Sigmoid colon (tissue), 7 donors: ENCODE measurements around the gene SLC25A23. TPM values are rescaled to one million over a fixed set of nuclear protein-coding genes. Genes with fewer than 3 reads are reported as not detected.

Source experiments
- DNase-seq: peaks from one replicate; pipeline ENCODE4 v3.0.0-alpha.2; 2019
- H3K27ac ChIP-seq, 4 donors: fragments of 200-600 bp; sonication (generic); one replicate each; pipeline ENCODE4 v1.5.1; 2016 to 2019; ENCODE audit warnings: mild to moderate bottlenecking in 1 of 4
- H3K27me3 ChIP-seq, 3 donors: fragments of 200-600 bp; sonication (generic); one replicate each; pipeline ENCODE4 v1.5.1; 2019; ENCODE audit warnings: mild to moderate bottlenecking in 1 of 3
- H3K36me3 ChIP-seq, 4 donors: fragments of 200-600 bp; sonication (generic); one replicate each; pipeline ENCODE4 v1.5.1; 2016 to 2019
- H3K4me1 ChIP-seq, 4 donors: fragments of 200-600 bp; sonication (generic); one replicate each; pipeline ENCODE4 v1.5.1; 2017 to 2019
- H3K4me3 ChIP-seq, 4 donors: fragments of 200-600 bp; sonication (generic); one replicate each; pipeline ENCODE4 v1.5.1; 2017 to 2019; ENCODE audit warnings: mild to moderate bottlenecking in 2 of 4, moderate library complexity in 1 of 4
- H3K9me3 ChIP-seq, 4 donors: fragments of 200-600 bp in 3 of 4; sonication (generic) in 3 of 4; one replicate each; pipeline versions ENCODE4 v1.5.1 to v1.6.1; 2013 to 2019
- CTCF ChIP-seq, 4 experiments: fragments of 450-650 bp in 3 of 4; fragments of 200-600 bp in 1 of 4; IDR thresholded peaks; one replicate each; pipeline ENCODE4 v1.5.1; 2016 to 2019; ENCODE audit warnings: antibody characterized with exemption in 4 of 4, mild to moderate bottlenecking in 3 of 4, moderate library complexity in 2 of 4
- EP300 ChIP-seq, 4 donors: sonication (generic); formaldehyde crosslinking; IDR thresholded peaks; one replicate each; pipeline ENCODE4 v1.6.1; 2017; ENCODE audit warnings: antibody characterized with exemption in 4 of 4
- POLR2A ChIP-seq, 2 donors: fragments of 450-650 bp; IDR thresholded peaks; one replicate each; pipeline ENCODE4 v1.6.1; 2016; ENCODE audit warnings: antibody characterized with exemption in 2 of 2, mild to moderate bottlenecking in 2 of 2, moderate library complexity in 2 of 2
- POLR2AphosphoS5 ChIP-seq, 4 donors: sonication (generic); formaldehyde crosslinking; IDR thresholded peaks; one replicate each; pipeline ENCODE4 v1.6.1; 2017; ENCODE audit warnings: antibody characterized with exemption in 4 of 4
- WGBS, 2 donors: extraction: QIAGEN DNeasy Blood & Tissue Kit; methylation state at CpG; one replicate each; pipeline ENCODE4 v1.1.7; 2013; 5-methylcytosine and 5-hydroxymethylcytosine counted together
- intact Hi-C: fragments of 100-400 bp; cut with DNase I; formaldehyde crosslinking; loops from one replicate; pipeline ENCODE4 v1.15.1; 2023
- polyA plus RNA-seq, 3 donors: library from polyadenylated mRNA; stranded (reverse); fragments of 200-250 nt; gene quantifications; one replicate each; pipeline ENCODE4 v1.2.3, GENCODE V29; 2013
- total RNA-seq, 4 donors: library from RNA; depleted of rRNA; stranded (reverse); fragments of >200 nt; gene quantifications; one replicate each; pipeline ENCODE4 v1.1.0, GENCODE V29; 2016
- donor health status: healthy with polysubstance abuse.
- donor health status: Bipolar disorder and iron deficiency.
- donor health status: healthy.

The SLC25A23 gene
- total and polyA plus RNA-seq, 7 donors: 61.5 to 188 (median 87.8) TPM

- Histone ChIP-seq H3K9me3 (no peaks in the 10 kb centered on the region), H3K27me3 (peaks cover 0 to 7% (median 2%) of the 10 kb centered on the region in 3 donors), H3K36me3 (no peaks in the 10 kb centered on the region), H3K4me3 (no peak overlapping the region), H3K27ac (no peak overlapping the region), H3K4me1 (no peaks in the 10 kb centered on the region)
- WGBS, 2 donors: 78 to 91% methylated on average over 7 of the region's 7 CpGs
- TF ChIP-seq POLR2A (IDR thresholded peaks at IDR 0.05) (no peak), POLR2AphosphoS5 (IDR thresholded peaks at IDR 0.05) (no peak), EP300 (IDR thresholded peaks at IDR 0.05) (no peak), CTCF (IDR thresholded peaks at IDR 0.05) (no peak)
- intact Hi-C loops: no loop called here
- DNase-seq: no peak
Measured at GRCh38 chr19:6484831-6485230, 25.2 kb upstream of the SLC25A23 start.

- intact Hi-C loops: no loop called here
- DNase-seq: no peak
- H3K27me3 ChIP-seq: peaks cover 0 to 9% (median 8%) of the 10 kb centered on the region in 3 donors
Measured at GRCh38 chr19:6484230-6484629, 24.6 kb upstream of the SLC25A23 start.

GRCh38 chr19:6483235-6483634 is 23.6 kb upstream of the SLC25A23 start:
- Histone ChIP-seq H3K27ac (no peak overlapping the region), H3K9me3 (no peaks in the 10 kb centered on the region), H3K27me3 (peaks cover 0 to 19% (median 8%) of the 10 kb centered on the region in 3 donors), H3K4me1 (no peaks in the 10 kb centered on the region), H3K36me3 (no peaks in the 10 kb centered on the region), H3K4me3 (no peak overlapping the region)
- intact Hi-C loops: no loop called here
- 61 to 74% methylated on average over 3 of the region's 3 CpGs for WGBS, 2 donors
- DNase-seq: no peak
- no peak for TF ChIP-seq EP300 (IDR thresholded peaks at IDR 0.05)
- TF ChIP-seq POLR2A (IDR thresholded peaks at IDR 0.05): no peak
- no peak for TF ChIP-seq POLR2AphosphoS5 (IDR thresholded peaks at IDR 0.05)
- no peak for TF ChIP-seq CTCF (IDR thresholded peaks at IDR 0.05)

More at GRCh38 chr19:6484230-6484629, 24.6 kb upstream of the SLC25A23 start:
- Histone ChIP-seq H3K27ac (no peak overlapping the region), H3K9me3 (no peaks in the 10 kb centered on the region), H3K36me3 (no peaks in the 10 kb centered on the region), H3K4me3 (no peak overlapping the region), H3K4me1 (no peaks in the 10 kb centered on the region)
- 88 to 89% methylated on average over 8 of the region's 8 CpGs for whole genome bisulfite sequencing, 2 donors
- TF ChIP-seq POLR2AphosphoS5 (IDR thresholded peaks at IDR 0.05): no peak
- no peak for TF ChIP-seq POLR2A (IDR thresholded peaks at IDR 0.05)
- no peak for TF ChIP-seq CTCF (IDR thresholded peaks at IDR 0.05)
- no peak for TF ChIP-seq EP300 (IDR thresholded peaks at IDR 0.05)

GRCh38 chr19:6482343-6482686 is 22.7 kb upstream of the SLC25A23 start:
- peaks cover 0 to 28% (median 16%) of the 10 kb centered on the region in 3 donors for H3K27me3 ChIP-seq
- H3K36me3 ChIP-seq: no peaks in the 10 kb centered on the region
- DNase-seq: no peak
- no peaks in the 10 kb centered on the region for H3K4me1 ChIP-seq
- H3K27ac ChIP-seq: no peak overlapping the region
- no peaks in the 10 kb centered on the region for H3K9me3 ChIP-seq
- intact Hi-C loops: no loop called here
- 92 to 93% methylated on average over 8 of the region's 8 CpGs for WGBS, 2 donors
- TF ChIP-seq POLR2AphosphoS5 (IDR thresholded peaks at IDR 0.05) (no peak), POLR2A (IDR thresholded peaks at IDR 0.05) (no peak), EP300 (IDR thresholded peaks at IDR 0.05) (no peak), CTCF (IDR thresholded peaks at IDR 0.05) (no peak)
- no peak overlapping the region for H3K4me3 ChIP-seq
